Choroid plexus epithelial cell (primary cell): ENCODE measurements around the gene BMPER.

Experiments used
- DNase-seq: peaks from one replicate; pipeline ENCODE4 v3.0.0-alpha.2; 2010; ENCODE audit warnings: low read depth
- H3K4me3 ChIP-seq: 2 replicates; pipeline ENCODE4 v1.5.1; 2011; ENCODE audit warnings: low read depth, mild to moderate bottlenecking, control low read depth, low read length, moderate library complexity
- CTCF ChIP-seq: conservative IDR thresholded peaks from 2 replicates; pipeline ENCODE4 v1.5.1; 2011; ENCODE audit warnings: low read depth, mild to moderate bottlenecking, control low read depth, inconsistent platforms, low read length, moderate library complexity

The BMPER gene

GRCh38 chr7:34015651-34016050 is 110.3 kb downstream of the BMPER start:
- no peak for DNase-seq
- no peak for TF ChIP-seq CTCF
- H3K4me3 ChIP-seq = no peak overlapping the region

GRCh38 chr7:34016876-34017275 is 111.5 kb downstream of the BMPER start:
- no peak for TF ChIP-seq CTCF
- DNase-seq = no peak
- H3K4me3 ChIP-seq = no peak overlapping the region

GRCh38 chr7:34019301-34019790 is 114.0 kb downstream of the BMPER start:
- no peak overlapping the region for H3K4me3 ChIP-seq
- DNase-seq = no peak
- TF ChIP-seq CTCF = no peak

GRCh38 chr7:34022626-34023025 is 117.3 kb downstream of the BMPER start:
- TF ChIP-seq CTCF = no peak
- no peak overlapping the region for H3K4me3 ChIP-seq
- no peak for DNase-seq

- no peak for DNase-seq
- H3K4me3 ChIP-seq = no peak overlapping the region
- TF ChIP-seq CTCF = no peak
Measured at GRCh38 chr7:34025600-34025999, 120.3 kb downstream of the BMPER start.

- peak; percentile 74 for DNase-seq
- no peak overlapping the region for H3K4me3 ChIP-seq
- TF ChIP-seq CTCF = no peak
Measured at GRCh38 chr7:34026481-34027190, 121.3 kb downstream of the BMPER start.

GRCh38 chr7:34031156-34031555 is 125.8 kb downstream of the BMPER start:
- no peak for DNase-seq
- no peak for TF ChIP-seq CTCF
- no peak overlapping the region for H3K4me3 ChIP-seq
